ENCODE results near the gene TGIF2LX. TPM values are rescaled to one million over a fixed set of nuclear protein-coding genes. Genes with fewer than 3 reads are reported as not detected.
"Not testable (repeated sequence)": the region's sequence is repeated elsewhere in the genome, so short reads cannot be mapped to it uniquely, and the experiment has no call there.

TGIF2LX gene
- not detected for total RNA-seq

- H3K4me3 ChIP-seq; DNase-seq; H3K4me1 ChIP-seq; intact Hi-C loops (cut with DNase I; ENCODE audit: low total_unique reads); H3K9me3 ChIP-seq; H3K27me3 ChIP-seq; H3K27ac ChIP-seq; H3K36me3 ChIP-seq; in situ Hi-C loops (cut with MboI; ENCODE audit: low pct_ligation_motif_present in 1 of 4, low pct_unique_long_range_greater_than_20kb in 1 of 4, low sequenced_read_pairs in 3 of 4): not testable (repeated sequence)
- 68 to 78% methylated on average over 7 to 9 of the region's 9 CpGs for WGBS, 2 donors (ENCODE audit: low coverage in 1 of 2)
These were observed at the start of gene TGIF2LX for GRCh38 chrX:89921665-89922064. Gene TGIF2LX (plus strand): TSS chrX:89921908. CDS start chrX:89922086, 178 bp downstream.

- intact Hi-C loops (cut with DNase I; ENCODE audit: low total_unique reads); H3K27ac ChIP-seq; in situ Hi-C loops (cut with MboI; ENCODE audit: low pct_ligation_motif_present in 1 of 4, low pct_unique_long_range_greater_than_20kb in 1 of 4, low sequenced_read_pairs in 3 of 4); H3K4me1 ChIP-seq; DNase-seq; H3K9me3 ChIP-seq; H3K27me3 ChIP-seq; H3K36me3 ChIP-seq; H3K4me3 ChIP-seq: not testable (repeated sequence)
- 90% methylated on average over 18 of the region's 18 CpGs; no CpG with 5 or more reads in 1 of the 2 donors for WGBS, 2 donors (ENCODE audit: low coverage in 1 of 2)
These were observed 728 bp downstream of the TGIF2LX start for GRCh38 chrX:89922338-89922934.

- 65% methylated on average over 5 of the region's 5 CpGs; no CpG with 5 or more reads in 1 of the 2 donors for WGBS, 2 donors (ENCODE audit: low coverage in 1 of 2)
- intact Hi-C loops (cut with DNase I; ENCODE audit: low total_unique reads); H3K9me3 ChIP-seq; H3K27ac ChIP-seq; in situ Hi-C loops (cut with MboI; ENCODE audit: low pct_ligation_motif_present in 1 of 4, low pct_unique_long_range_greater_than_20kb in 1 of 4, low sequenced_read_pairs in 3 of 4); DNase-seq; H3K27me3 ChIP-seq; H3K4me1 ChIP-seq; H3K36me3 ChIP-seq; H3K4me3 ChIP-seq: not testable (repeated sequence)
These were observed 21.4 kb downstream of the TGIF2LX start for GRCh38 chrX:89943077-89943476.

GRCh38 chrX:89965588-89965987 lies 43.9 kb downstream of the TGIF2LX start:
- WGBS, 2 donors (ENCODE audit: low coverage in 1 of 2): 91% methylated on average over 7 of the region's 24 CpGs; no CpG with 5 or more reads in 1 of the 2 donors
- H3K4me1 ChIP-seq; intact Hi-C loops (cut with DNase I; ENCODE audit: low total_unique reads): not testable (repeated sequence)

More at GRCh38 chrX:89965588-89965987, 43.9 kb downstream of the TGIF2LX start:
- H3K27me3 ChIP-seq; H3K27ac ChIP-seq; H3K9me3 ChIP-seq; H3K36me3 ChIP-seq; in situ Hi-C loops (cut with MboI; ENCODE audit: low pct_ligation_motif_present in 1 of 4, low pct_unique_long_range_greater_than_20kb in 1 of 4, low sequenced_read_pairs in 3 of 4); DNase-seq; H3K4me3 ChIP-seq: not testable (repeated sequence)
